Peyer's patch (tissue), 4 donors: ENCODE measurements around the gene RLF.
A peak's percentile ranks its signal among the peaks of the same experiment; 100 is the strongest.

Experiments
- POLR2A ChIP-seq, 2 donors: fragments of 450-650 bp; IDR thresholded peaks; one replicate each; pipeline ENCODE4 v1.5.1; 2017; ENCODE audit warnings: antibody characterized with exemption in 2 of 2, mild to moderate bottlenecking in 2 of 2, moderate library complexity in 2 of 2
- TF ChIP-seq, protein P1 (sequence below), 6 experiments: fragments of 450-650 bp in 4 of 6; fragments of 200-600 bp in 2 of 6; sonication (generic) in 1 of 6; IDR thresholded peaks; one replicate each; pipeline ENCODE4 v1.5.1; 2017 to 2019; ENCODE audit warnings: antibody characterized with exemption in 6 of 6, mild to moderate bottlenecking in 3 of 6, moderate library complexity in 1 of 6

DNA sequence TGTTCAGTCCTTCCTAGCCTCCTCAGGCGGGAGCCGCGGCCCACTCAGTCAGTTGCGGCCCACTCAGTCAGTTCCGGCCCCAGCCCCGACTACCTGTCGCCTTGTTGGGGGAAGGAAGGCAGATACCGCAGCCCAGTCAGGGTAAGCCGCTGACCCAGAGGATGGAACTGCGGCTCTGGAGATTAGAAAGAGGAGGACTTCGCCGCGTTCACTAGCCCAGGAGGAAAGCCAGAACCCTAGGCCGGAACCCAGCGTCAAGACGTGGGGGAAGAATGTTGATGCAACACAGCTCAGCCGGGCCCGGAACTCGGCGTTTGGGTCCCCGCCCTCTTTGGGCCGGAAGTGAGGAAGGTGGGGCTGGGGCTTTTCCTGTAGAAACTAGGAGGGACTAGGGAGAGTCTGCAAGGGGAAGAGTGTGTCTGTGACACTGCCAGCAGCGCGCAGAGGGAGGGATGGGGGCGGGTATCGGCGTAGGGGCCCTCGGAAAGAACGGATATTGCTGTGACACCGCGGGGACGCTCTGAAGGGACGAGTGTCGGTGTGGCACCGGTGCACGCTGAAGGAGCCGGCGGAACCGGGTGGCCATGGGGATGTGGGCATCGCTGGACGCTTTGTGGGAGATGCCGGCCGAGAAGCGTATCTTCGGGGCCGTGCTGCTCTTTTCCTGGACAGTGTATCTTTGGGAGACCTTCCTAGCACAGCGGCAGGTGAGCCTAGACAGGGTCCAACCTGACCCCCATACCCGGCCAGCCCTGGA, 96.7 kb downstream of the RLF start, which contains the start of gene ZMPSTE24:
- TF ChIP-seq POLR2A (IDR thresholded peaks at IDR 0.05): peak; percentile 16 to 60
- TF ChIP-seq, protein P1, sequence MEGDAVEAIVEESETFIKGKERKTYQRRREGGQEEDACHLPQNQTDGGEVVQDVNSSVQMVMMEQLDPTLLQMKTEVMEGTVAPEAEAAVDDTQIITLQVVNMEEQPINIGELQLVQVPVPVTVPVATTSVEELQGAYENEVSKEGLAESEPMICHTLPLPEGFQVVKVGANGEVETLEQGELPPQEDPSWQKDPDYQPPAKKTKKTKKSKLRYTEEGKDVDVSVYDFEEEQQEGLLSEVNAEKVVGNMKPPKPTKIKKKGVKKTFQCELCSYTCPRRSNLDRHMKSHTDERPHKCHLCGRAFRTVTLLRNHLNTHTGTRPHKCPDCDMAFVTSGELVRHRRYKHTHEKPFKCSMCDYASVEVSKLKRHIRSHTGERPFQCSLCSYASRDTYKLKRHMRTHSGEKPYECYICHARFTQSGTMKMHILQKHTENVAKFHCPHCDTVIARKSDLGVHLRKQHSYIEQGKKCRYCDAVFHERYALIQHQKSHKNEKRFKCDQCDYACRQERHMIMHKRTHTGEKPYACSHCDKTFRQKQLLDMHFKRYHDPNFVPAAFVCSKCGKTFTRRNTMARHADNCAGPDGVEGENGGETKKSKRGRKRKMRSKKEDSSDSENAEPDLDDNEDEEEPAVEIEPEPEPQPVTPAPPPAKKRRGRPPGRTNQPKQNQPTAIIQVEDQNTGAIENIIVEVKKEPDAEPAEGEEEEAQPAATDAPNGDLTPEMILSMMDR (IDR thresholded peaks at IDR 0.05): no peak
